Measurements from ENCODE around the gene SERHL2. TPM values are rescaled to one million over a fixed set of nuclear protein-coding genes. Genes with fewer than 3 reads are reported as not detected.

Gene SERHL2
- total and polyA plus RNA-seq, 2 donors (not counting 3 experiments of a cell fraction or from before 2014, with no cell fraction given) = 0.80 to 2.0 TPM

GRCh38 chr22:42521228-42521546, 32.6 kb upstream of the SERHL2 start:
- Histone ChIP-seq H3K4me1 (ENCODE audit: control insufficient read depth, extremely low read depth, insufficient read depth, low read length) (peaks cover 10% of the 10 kb centered on the region), H3K9me3 (replicated peaks; ENCODE audit: control insufficient read depth, insufficient read depth, low read length) (no peaks in the 10 kb centered on the region), H3K36me3 (ENCODE audit: control insufficient read depth in 2 of 2, extremely low read depth in 1 of 2, insufficient read depth in 2 of 2, low read length in 2 of 2) (peaks cover 0 to 8% of the 10 kb centered on the region in 2 experiments), H3K27me3 (ENCODE audit: control insufficient read depth in 2 of 2, insufficient read depth in 2 of 2, low read length in 2 of 2) (no peaks in the 10 kb centered on the region), H3K27ac (ENCODE audit: insufficient read depth, low read depth, low read length) (no peak overlapping the region), H3K9ac (replicated peaks; ENCODE audit: extremely low read depth, insufficient read depth, low read length) (no peak overlapping the region), H3K4me2 (ENCODE audit: insufficient read depth, low read length) (no peak overlapping the region), H3K4me3 (replicated peaks in 1 of 3; ENCODE audit: insufficient read depth in 1 of 3, low read depth in 1 of 3, low read length in 3 of 3) (no peak overlapping the region), H2AFZ (ENCODE audit: low read depth, low read length) (no peak overlapping the region), H3K9me1 (replicated peaks; ENCODE audit: control insufficient read depth, extremely low read depth, insufficient read depth, low read length) (no peaks in the 10 kb centered on the region), H3K79me2 (ENCODE audit: control insufficient read depth, insufficient read depth, low read length) (peaks cover 29% of the 10 kb centered on the region), H4K20me1 (replicated peaks; ENCODE audit: control insufficient read depth, extremely low read depth, insufficient read depth, low read length) (no peaks in the 10 kb centered on the region)
- BruUV-seq (replicated peaks) = no TSS peak
- CTCF ChIA-PET = no interaction called here
- POLR2A ChIA-PET = interaction anchor here (0.7 kb wide), 1 partner anchor 138 kb away, joined by 3 read pairs; no protein-coding TSS in a partner anchor
- FAIRE-seq = no peak
- dilution Hi-C loops (cut with MboI; ENCODE audit: extremely low pct_ligation_motif_present, low sequenced_read_pairs) (no loop called here), intact Hi-C loops (cut with micrococcal nuclease) (no loop called here)
- TF ChIP-seq POLR2A (IDR thresholded peaks at IDR 0.05; ENCODE audit: low read depth, low read length) = no peak
- no peak for TF ChIP-seq POLR2AphosphoS5 (IDR thresholded peaks at IDR 0.05; ENCODE audit: insufficient read depth, low read depth, low read length)
- TF ChIP-seq GATA2 (IDR thresholded peaks at IDR 0.05; ENCODE audit: insufficient read depth, insufficient read length, low read depth, low read length) = no peak
- DNase-seq (ENCODE audit: low read depth, low spot score) = no peak

GRCh38 chr22:42522546-42522945, 31.2 kb upstream of the SERHL2 start:
- no peak for TF ChIP-seq MYC (IDR thresholded peaks at IDR 0.05; ENCODE audit: low read depth, low read length)
- no peak for TF ChIP-seq POLR2A (IDR thresholded peaks at IDR 0.05; ENCODE audit: low read depth, low read length)
- no peak for TF ChIP-seq POLR2AphosphoS5 (IDR thresholded peaks at IDR 0.05; ENCODE audit: insufficient read depth, low read depth, low read length)
- no peak for TF ChIP-seq CTCF (IDR thresholded peaks at IDR 0.05; ENCODE audit: extremely low read depth in 1 of 2, insufficient read depth in 1 of 2, low read depth in 1 of 2, low read length in 2 of 2)
- no peak for TF ChIP-seq MAX (IDR thresholded peaks at IDR 0.05; ENCODE audit: insufficient read depth, insufficient read length)
- TF ChIP-seq EZH2 (IDR thresholded peaks at IDR 0.05; ENCODE audit: borderline replicate concordance, low read depth, low read length, severe bottlenecking) = no peak
- TF ChIP-seq GATA2 (IDR thresholded peaks at IDR 0.05; ENCODE audit: insufficient read depth, insufficient read length, low read depth, low read length) = no peak
- no peak for TF ChIP-seq FOS (IDR thresholded peaks at IDR 0.05; ENCODE audit: borderline replicate concordance, insufficient read depth, low read length)
- no peak for TF ChIP-seq JUN (IDR thresholded peaks at IDR 0.05; ENCODE audit: borderline replicate concordance, insufficient read depth, insufficient read length, low read depth)
- no peaks in the 10 kb centered on the region for H3K9me3 ChIP-seq (replicated peaks; ENCODE audit: control insufficient read depth, insufficient read depth, low read length)
- no peak overlapping the region for H2AFZ ChIP-seq (ENCODE audit: low read depth, low read length)
- no peak overlapping the region for H3K9ac ChIP-seq (replicated peaks; ENCODE audit: extremely low read depth, insufficient read depth, low read length)
- DNase-seq (ENCODE audit: low read depth, low spot score) = no peak
- intact Hi-C loops (cut with micrococcal nuclease) = no loop called here
- H3K36me3 ChIP-seq (ENCODE audit: control insufficient read depth in 2 of 2, extremely low read depth in 1 of 2, insufficient read depth in 2 of 2, low read length in 2 of 2) = peaks cover 0 to 3% of the 10 kb centered on the region in 2 experiments
- BruUV-seq (replicated peaks) = no TSS peak
- no peak overlapping the region for H3K27ac ChIP-seq (ENCODE audit: insufficient read depth, low read depth, low read length)
- no peaks in the 10 kb centered on the region for H4K20me1 ChIP-seq (replicated peaks; ENCODE audit: control insufficient read depth, extremely low read depth, insufficient read depth, low read length)
- H3K4me3 ChIP-seq (replicated peaks in 1 of 3; ENCODE audit: insufficient read depth in 1 of 3, low read depth in 1 of 3, low read length in 3 of 3) = no peak overlapping the region
- H3K27me3 ChIP-seq (ENCODE audit: control insufficient read depth in 2 of 2, insufficient read depth in 2 of 2, low read length in 2 of 2) = no peaks in the 10 kb centered on the region
- no peak for FAIRE-seq
- dilution Hi-C loops (cut with MboI; ENCODE audit: extremely low pct_ligation_motif_present, low sequenced_read_pairs) = no loop called here
- peaks cover 10% of the 10 kb centered on the region for H3K4me1 ChIP-seq (ENCODE audit: control insufficient read depth, extremely low read depth, insufficient read depth, low read length)
- no peaks in the 10 kb centered on the region for H3K9me1 ChIP-seq (replicated peaks; ENCODE audit: control insufficient read depth, extremely low read depth, insufficient read depth, low read length)
- POLR2A ChIA-PET = no interaction called here
- no peak overlapping the region for H3K4me2 ChIP-seq (ENCODE audit: insufficient read depth, low read length)
- CTCF ChIA-PET = no interaction called here
- H3K79me2 ChIP-seq (ENCODE audit: control insufficient read depth, insufficient read depth, low read length) = peaks cover 20% of the 10 kb centered on the region

All from endothelial cell of umbilical vein (primary cell).